Gastrocnemius medialis (tissue), 4 donors: ENCODE measurements around the gene TLR5.

Source experiments
- CTCF ChIP-seq, 5 experiments: fragments of 450-650 bp in 3 of 5; fragments of 200-600 bp in 2 of 5; sonication (generic) in 2 of 5; IDR thresholded peaks in 4 of 5; conservative IDR thresholded peaks in 1 of 5; 1 replicate in 4 of 5; 2 replicates in 1 of 5; pipeline ENCODE4 v1.5.1; 2016 to 2019; ENCODE audit warnings: antibody characterized with exemption in 5 of 5, mild to moderate bottlenecking in 3 of 5, moderate library complexity in 3 of 5
- POLR2A ChIP-seq, 2 donors: fragments of 450-650 bp; IDR thresholded peaks; one replicate each; pipeline ENCODE4 v1.6.1; 2017; ENCODE audit warnings: antibody characterized with exemption in 2 of 2, mild to moderate bottlenecking in 2 of 2, moderate library complexity in 2 of 2

- peak; percentile 92 to 98 (median 96) for TF ChIP-seq CTCF (IDR thresholded peaks at IDR 0.05 in 4 of 5, conservative IDR thresholded peaks at IDR 0.05 in 1 of 5)
- no peak for TF ChIP-seq POLR2A (IDR thresholded peaks at IDR 0.05)
Observed at GRCh38 chr1:223081181-223081994, 61.7 kb downstream of the TLR5 start.
